ENCODE data around the gene APOO.
"Not testable (repeated sequence)": the region's sequence is repeated elsewhere in the genome, so short reads cannot be mapped to it uniquely, and the experiment has no call there.

APOO gene

DNA sequence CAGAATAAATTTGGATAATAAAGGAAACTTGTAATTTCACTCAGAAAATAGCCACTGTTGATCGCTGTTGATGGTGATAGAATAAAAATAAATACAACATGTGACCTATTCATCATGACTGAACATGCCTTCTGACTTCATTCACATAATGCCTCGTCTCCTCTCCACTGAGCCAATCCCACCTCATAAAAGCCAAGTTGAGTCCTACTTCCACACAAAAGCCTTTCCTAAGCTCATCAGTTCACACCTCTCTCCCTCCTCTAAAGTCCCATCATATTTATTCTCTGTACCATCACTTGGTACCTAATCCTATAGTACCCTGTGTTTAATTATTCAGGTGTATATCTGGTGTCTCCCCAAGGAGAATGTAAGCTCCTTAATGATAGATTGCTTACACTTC is 37.7 kb downstream of the APOO start:
- in situ Hi-C loops (cut with MboI; ENCODE audit: low sequenced_read_pairs, unreplicated experiment), result no loop called here
- no peak for DNase-seq (ENCODE audit: low spot score)
- TF ChIP-seq, protein P1, sequence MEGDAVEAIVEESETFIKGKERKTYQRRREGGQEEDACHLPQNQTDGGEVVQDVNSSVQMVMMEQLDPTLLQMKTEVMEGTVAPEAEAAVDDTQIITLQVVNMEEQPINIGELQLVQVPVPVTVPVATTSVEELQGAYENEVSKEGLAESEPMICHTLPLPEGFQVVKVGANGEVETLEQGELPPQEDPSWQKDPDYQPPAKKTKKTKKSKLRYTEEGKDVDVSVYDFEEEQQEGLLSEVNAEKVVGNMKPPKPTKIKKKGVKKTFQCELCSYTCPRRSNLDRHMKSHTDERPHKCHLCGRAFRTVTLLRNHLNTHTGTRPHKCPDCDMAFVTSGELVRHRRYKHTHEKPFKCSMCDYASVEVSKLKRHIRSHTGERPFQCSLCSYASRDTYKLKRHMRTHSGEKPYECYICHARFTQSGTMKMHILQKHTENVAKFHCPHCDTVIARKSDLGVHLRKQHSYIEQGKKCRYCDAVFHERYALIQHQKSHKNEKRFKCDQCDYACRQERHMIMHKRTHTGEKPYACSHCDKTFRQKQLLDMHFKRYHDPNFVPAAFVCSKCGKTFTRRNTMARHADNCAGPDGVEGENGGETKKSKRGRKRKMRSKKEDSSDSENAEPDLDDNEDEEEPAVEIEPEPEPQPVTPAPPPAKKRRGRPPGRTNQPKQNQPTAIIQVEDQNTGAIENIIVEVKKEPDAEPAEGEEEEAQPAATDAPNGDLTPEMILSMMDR (IDR thresholded peaks at IDR 0.05; ENCODE audit: borderline replicate concordance, control extremely low read depth, extremely low read depth, insufficient read depth, missing control alignments), result no peak

DNA sequence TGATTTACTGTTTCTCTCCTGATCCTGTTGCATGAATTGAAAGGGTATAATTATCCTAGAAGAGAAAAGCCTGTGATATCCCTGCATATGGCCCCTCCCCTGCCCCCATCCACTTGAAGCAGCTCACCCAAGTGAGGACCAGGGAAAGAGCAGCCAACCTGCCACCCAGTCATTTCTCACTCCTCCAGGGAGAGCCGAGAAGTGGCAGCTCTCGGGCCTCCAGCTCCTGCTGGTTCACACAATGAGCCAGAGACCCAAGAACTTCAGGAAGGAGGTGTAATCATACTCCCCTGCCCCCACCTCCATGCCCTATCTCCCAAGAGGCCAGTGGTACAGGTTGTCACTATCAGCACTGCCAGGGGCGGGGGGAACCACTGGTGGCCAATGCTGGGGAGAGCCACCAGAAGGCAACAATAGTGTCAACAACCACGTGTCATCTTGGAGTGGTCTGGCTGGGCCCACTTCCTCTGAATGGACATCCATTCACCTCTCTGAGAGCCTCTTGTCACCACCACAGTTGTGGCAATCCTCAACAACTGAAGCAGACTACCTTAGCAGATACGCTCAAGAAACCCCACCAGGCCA is 42.9 kb downstream of the APOO start:
- DNase-seq (ENCODE audit: low spot score), result no peak
- TF ChIP-seq, protein P1 (IDR thresholded peaks at IDR 0.05; ENCODE audit: borderline replicate concordance, control extremely low read depth, extremely low read depth, insufficient read depth, missing control alignments), result no peak
- in situ Hi-C loops (cut with MboI; ENCODE audit: low sequenced_read_pairs, unreplicated experiment), result no loop called here

DNA sequence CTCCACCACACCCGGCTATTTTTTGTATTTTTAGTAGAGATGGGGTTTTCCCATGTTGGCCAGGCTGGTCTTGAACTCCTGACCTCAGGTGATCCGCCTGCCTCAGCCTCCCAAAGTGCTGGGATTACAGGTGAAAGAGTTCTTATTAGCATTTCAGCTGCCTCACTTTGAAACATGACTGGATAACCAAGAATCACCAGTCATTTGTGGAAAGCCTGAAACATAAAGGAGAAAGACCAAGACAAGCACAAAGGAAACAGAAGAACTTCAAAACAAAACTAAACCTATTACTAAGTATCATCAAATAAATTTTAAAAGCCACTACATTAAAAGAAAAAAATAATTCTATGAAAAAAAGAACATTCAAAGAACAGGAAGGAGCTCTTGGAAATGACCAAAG is 45.8 kb downstream of the APOO start:
- DNase-seq (ENCODE audit: low spot score); in situ Hi-C loops (cut with MboI; ENCODE audit: low sequenced_read_pairs, unreplicated experiment): not testable (repeated sequence)

GRCh38 chrX:23861215-23861896 is 46.4 kb downstream of the APOO start:
- TF ChIP-seq, protein P1 (IDR thresholded peaks at IDR 0.05; ENCODE audit: borderline replicate concordance, control extremely low read depth, extremely low read depth, insufficient read depth, missing control alignments), result no peak
- DNase-seq (ENCODE audit: low spot score), result peak; percentile 31
- in situ Hi-C loops (cut with MboI; ENCODE audit: low sequenced_read_pairs, unreplicated experiment), result no loop called here

- DNase-seq (ENCODE audit: low spot score); in situ Hi-C loops (cut with MboI; ENCODE audit: low sequenced_read_pairs, unreplicated experiment): not testable (repeated sequence)
Measured at GRCh38 chrX:23859238-23859637, 48.5 kb downstream of the APOO start.

GRCh38 chrX:23857935-23858334 is 49.8 kb downstream of the APOO start:
- DNase-seq (ENCODE audit: low spot score), result no peak
- TF ChIP-seq, protein P1 (IDR thresholded peaks at IDR 0.05; ENCODE audit: borderline replicate concordance, control extremely low read depth, extremely low read depth, insufficient read depth, missing control alignments), result no peak
- in situ Hi-C loops (cut with MboI; ENCODE audit: low sequenced_read_pairs, unreplicated experiment), result no loop called here

- DNase-seq (ENCODE audit: low spot score), result no peak
- in situ Hi-C loops (cut with MboI; ENCODE audit: low sequenced_read_pairs, unreplicated experiment), result no loop called here
- TF ChIP-seq, protein P1 (IDR thresholded peaks at IDR 0.05; ENCODE audit: borderline replicate concordance, control extremely low read depth, extremely low read depth, insufficient read depth, missing control alignments), result no peak
Measured at GRCh38 chrX:23857363-23857762, 50.4 kb downstream of the APOO start.
